ENCODE results near the gene CISD3.
A peak's percentile ranks its signal among the peaks of the same experiment; 100 is the strongest.

Gene CISD3

GRCh38 chr17:38706505-38707216 lies 23.5 kb upstream of the CISD3 start:
- peak overlapping the region; percentile 75 for H3K4me3 ChIP-seq (ENCODE audit: control insufficient read depth, low read depth, low read length)
- DNase-seq (ENCODE audit: low read depth): peak; percentile 18
- no peak for TF ChIP-seq CTCF (conservative IDR thresholded peaks at IDR 0.05; ENCODE audit: control insufficient read depth, insufficient read depth, low read depth, low read length)

DNA sequence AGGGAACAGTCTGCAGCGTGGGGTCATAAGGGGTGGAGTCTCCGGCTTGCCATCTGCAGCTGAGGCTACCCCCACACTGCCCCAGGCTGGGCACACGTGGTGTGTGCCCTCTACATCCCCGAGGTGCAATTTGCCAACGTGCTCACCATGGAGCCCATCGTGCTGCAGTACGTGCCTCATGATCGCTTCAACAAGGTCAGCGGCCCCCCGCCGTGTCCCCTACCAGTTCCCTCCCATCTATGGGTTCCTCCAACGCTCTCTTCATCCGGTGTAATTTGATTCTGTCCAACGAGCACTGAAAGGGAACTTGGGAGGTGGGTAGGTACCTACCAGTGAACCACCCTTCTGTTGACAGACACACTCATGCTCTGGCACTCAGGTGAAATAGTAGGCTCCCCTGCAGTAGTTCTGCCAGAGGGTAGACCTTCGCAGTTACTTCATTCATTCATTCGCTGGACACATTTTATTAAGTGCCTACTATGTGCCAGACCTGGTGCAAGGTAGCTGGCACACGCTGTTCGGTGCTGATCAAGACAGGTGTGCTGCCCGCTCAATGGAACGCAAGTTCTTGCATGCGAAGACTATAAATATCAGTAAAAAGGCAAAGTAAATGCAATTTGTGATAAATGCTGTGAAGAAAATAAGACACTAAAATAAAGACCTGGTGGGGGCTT lies 22.3 kb upstream of the CISD3 start:
- no peak for DNase-seq (ENCODE audit: low read depth)
- no peak overlapping the region for H3K4me3 ChIP-seq (ENCODE audit: control insufficient read depth, low read depth, low read length)
- no peak for TF ChIP-seq CTCF (conservative IDR thresholded peaks at IDR 0.05; ENCODE audit: control insufficient read depth, insufficient read depth, low read depth, low read length)

DNA sequence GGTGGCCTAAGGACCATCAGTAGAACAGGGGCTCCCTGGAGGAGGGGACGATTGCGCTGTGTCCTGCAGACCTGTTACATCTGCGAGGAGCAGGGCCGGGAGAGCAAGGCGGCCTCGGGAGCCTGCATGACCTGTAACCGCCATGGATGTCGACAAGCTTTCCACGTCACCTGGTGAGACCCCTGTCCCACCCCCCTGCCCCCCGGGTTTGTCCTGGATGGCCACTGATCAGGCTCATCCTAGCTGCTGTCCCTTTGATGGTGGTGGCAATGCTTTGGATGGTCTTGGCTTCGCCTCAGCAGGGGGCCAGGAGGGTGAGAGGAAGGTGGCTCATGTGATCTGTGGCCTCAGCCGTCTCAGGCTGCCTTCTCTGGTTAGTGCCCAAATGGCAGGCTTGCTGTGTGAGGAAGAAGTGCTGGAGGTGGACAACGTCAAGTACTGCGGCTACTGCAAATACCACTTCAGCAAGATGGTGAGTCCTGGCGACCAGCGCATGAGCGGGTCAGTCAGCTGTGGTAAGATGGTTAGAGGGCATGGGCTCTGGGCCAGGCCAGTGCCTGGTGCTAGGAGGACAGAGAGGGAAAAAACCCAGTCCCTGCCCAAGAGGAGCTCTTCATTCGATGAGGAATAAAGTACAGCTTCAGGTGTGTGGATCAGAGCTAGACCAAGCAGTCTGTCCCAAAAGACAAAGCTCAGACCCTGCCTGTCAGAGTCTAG lies 20.9 kb upstream of the CISD3 start:
- TF ChIP-seq CTCF (conservative IDR thresholded peaks at IDR 0.05; ENCODE audit: control insufficient read depth, insufficient read depth, low read depth, low read length): no peak
- no peak for DNase-seq (ENCODE audit: low read depth)
- no peak overlapping the region for H3K4me3 ChIP-seq (ENCODE audit: control insufficient read depth, low read depth, low read length)

DNA sequence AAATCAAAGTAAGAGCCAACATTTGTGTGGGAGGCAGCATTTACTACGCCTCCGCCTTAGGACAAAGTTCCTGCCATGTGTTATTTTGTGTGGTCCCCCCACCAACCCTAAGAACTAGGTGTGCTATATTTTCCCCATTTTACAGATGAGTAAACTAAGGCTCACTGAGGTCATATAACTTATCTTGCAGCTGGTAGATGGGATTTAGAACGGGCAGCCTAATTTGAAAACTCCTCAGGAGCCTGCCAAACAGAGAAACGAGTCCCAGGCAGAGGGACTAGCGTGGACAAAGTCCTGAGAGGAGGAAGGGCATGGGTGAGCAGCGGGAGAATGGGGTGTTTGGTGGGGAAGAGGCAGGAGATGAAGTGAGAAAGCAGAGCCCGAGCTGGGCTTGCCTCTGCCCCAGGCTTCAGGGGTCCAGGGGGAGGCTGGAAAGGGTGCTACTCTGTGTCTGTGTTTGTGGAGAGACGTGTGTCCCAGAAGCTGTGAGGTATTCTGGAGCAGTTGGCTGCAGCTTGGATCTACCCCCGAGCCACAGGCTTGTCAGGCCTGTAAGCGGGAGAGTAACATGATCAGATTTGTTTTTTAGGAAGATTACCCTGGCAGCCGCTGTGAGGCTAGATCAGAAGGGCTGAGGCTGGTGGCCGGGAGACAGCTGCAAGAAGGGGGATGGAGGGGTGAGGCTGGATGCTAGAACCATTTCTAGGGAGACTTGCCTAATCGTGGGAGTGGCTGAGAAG lies 20.1 kb upstream of the CISD3 start:
- DNase-seq (ENCODE audit: low read depth): no peak
- H3K4me3 ChIP-seq (ENCODE audit: control insufficient read depth, low read depth, low read length): no peak overlapping the region
- no peak for TF ChIP-seq CTCF (conservative IDR thresholded peaks at IDR 0.05; ENCODE audit: control insufficient read depth, insufficient read depth, low read depth, low read length)

DNA sequence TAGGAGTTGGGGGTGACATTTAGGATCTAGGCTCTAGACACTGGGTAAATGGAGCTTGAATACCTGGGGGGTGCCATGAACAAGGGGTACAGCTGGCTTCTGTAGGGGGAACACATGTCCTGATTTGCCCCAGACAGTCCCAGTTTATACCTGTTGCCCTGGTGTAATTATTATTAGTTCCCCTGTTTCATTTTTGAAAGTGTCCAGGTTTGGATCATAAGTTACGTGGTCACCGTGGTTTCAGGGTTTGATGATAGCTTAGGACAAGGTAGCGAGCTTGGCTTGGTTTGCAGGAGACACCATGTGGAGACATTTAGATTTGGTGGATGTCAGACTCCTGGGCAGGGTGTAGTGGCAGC lies 19.6 kb upstream of the CISD3 start:
- H3K4me3 ChIP-seq (ENCODE audit: control insufficient read depth, low read depth, low read length): no peak overlapping the region
- TF ChIP-seq CTCF (conservative IDR thresholded peaks at IDR 0.05; ENCODE audit: control insufficient read depth, insufficient read depth, low read depth, low read length): no peak
- no peak for DNase-seq (ENCODE audit: low read depth)

DNA sequence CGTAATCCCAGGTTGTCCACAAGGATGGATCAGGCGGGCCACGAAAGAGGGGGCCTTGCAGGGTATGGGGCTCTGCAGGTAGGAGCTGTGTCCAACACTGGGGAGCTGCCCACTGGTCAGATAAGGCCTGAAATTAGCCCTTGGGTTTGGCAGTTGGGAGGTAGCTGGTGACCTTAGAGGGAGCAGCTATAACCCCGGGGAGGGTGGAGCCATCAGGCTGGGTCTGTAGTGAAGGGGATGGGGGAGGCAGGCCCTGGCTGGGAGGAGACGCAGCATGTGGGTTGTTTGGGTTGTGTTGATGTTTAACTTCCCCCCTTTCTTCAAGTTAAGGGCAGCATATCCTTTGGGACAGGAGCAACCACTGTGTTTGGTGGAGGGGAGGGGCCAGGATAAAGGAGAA lies 19.2 kb upstream of the CISD3 start:
- H3K4me3 ChIP-seq (ENCODE audit: control insufficient read depth, low read depth, low read length): no peak overlapping the region
- no peak for TF ChIP-seq CTCF (conservative IDR thresholded peaks at IDR 0.05; ENCODE audit: control insufficient read depth, insufficient read depth, low read depth, low read length)
- no peak for DNase-seq (ENCODE audit: low read depth)

All from fibroblast of mammary gland (primary cell).